Measurements from ENCODE around the gene TGFB3.
"Not testable (repeated sequence)": the region's sequence is repeated elsewhere in the genome, so short reads cannot be mapped to it uniquely, and the experiment has no call there.

The TGFB3 gene

GRCh38 chr14:76011930-76012329 is 30.1 kb upstream of the TGFB3 start:
- no peaks in the 10 kb centered on the region for H3K9me3 ChIP-seq (ENCODE audit: low read depth, low read length)
- H3K4me3 ChIP-seq = no peak overlapping the region
- H3K36me3 ChIP-seq (ENCODE audit: insufficient read depth, low read length) = peaks cover 21% of the 10 kb centered on the region; the same call in 1 of the 2 replicates
- DNase-seq (ENCODE audit: low read depth, low spot score) = no peak
- H3K27ac ChIP-seq = no peak overlapping the region
- no peak overlapping the region for H3K9ac ChIP-seq (ENCODE audit: insufficient read length)
- TF ChIP-seq FOXP2 (optimal IDR thresholded peaks at IDR 0.05; ENCODE audit: control extremely low read depth, extremely low read length, insufficient read depth) = no peak
- no peak for TF ChIP-seq EZH2 (IDR thresholded peaks at IDR 0.05)
- no peak for TF ChIP-seq POLR2AphosphoS5 (IDR thresholded peaks at IDR 0.05; ENCODE audit: borderline replicate concordance, low read depth, low read length)

- not testable (repeated sequence) for H3K9me3 ChIP-seq (ENCODE audit: low read depth, low read length); DNase-seq (ENCODE audit: low read depth, low spot score); H3K27ac ChIP-seq; H3K4me3 ChIP-seq; H3K9ac ChIP-seq (ENCODE audit: insufficient read length)
- peaks cover 35% of the 10 kb centered on the region for H3K36me3 ChIP-seq (ENCODE audit: insufficient read depth, low read length)
These were observed 27.8 kb upstream of the TGFB3 start for GRCh38 chr14:76009627-76010026.

GRCh38 chr14:76007852-76008251 is 26.1 kb upstream of the TGFB3 start:
- TF ChIP-seq POLR2AphosphoS5 (IDR thresholded peaks at IDR 0.05; ENCODE audit: borderline replicate concordance, low read depth, low read length) = no peak
- no peak for TF ChIP-seq FOXP2 (optimal IDR thresholded peaks at IDR 0.05; ENCODE audit: control extremely low read depth, extremely low read length, insufficient read depth)
- Histone ChIP-seq H3K27ac (no peak overlapping the region), H3K9me3 (ENCODE audit: low read depth, low read length) (peaks cover 8% of the 10 kb centered on the region), H3K9ac (ENCODE audit: insufficient read length) (no peak overlapping the region), H3K4me3 (no peak overlapping the region), H3K36me3 (ENCODE audit: insufficient read depth, low read length) (peaks cover 37% of the 10 kb centered on the region)
- no peak for DNase-seq (ENCODE audit: low read depth, low spot score)

- peaks cover 38% of the 10 kb centered on the region for H3K36me3 ChIP-seq (ENCODE audit: insufficient read depth, low read length)
- DNase-seq (ENCODE audit: low read depth, low spot score) = no peak
- TF ChIP-seq EZH2 (IDR thresholded peaks at IDR 0.05) (no peak), FOXP2 (optimal IDR thresholded peaks at IDR 0.05; ENCODE audit: control extremely low read depth, extremely low read length, insufficient read depth) (no peak), POLR2AphosphoS5 (IDR thresholded peaks at IDR 0.05; ENCODE audit: borderline replicate concordance, low read depth, low read length) (no peak)
These were observed 25.6 kb upstream of the TGFB3 start for GRCh38 chr14:76007379-76007778.

GRCh38 chr14:76006253-76006652 is 24.5 kb upstream of the TGFB3 start:
- Histone ChIP-seq H3K4me3 (no peak overlapping the region), H3K36me3 (ENCODE audit: insufficient read depth, low read length) (peaks cover 44% of the 10 kb centered on the region), H3K9me3 (ENCODE audit: low read depth, low read length) (peaks cover 8% of the 10 kb centered on the region), H3K27ac (no peak overlapping the region), H3K9ac (ENCODE audit: insufficient read length) (no peak overlapping the region)
- DNase-seq (ENCODE audit: low read depth, low spot score) = no peak
- TF ChIP-seq FOXP2 (optimal IDR thresholded peaks at IDR 0.05; ENCODE audit: control extremely low read depth, extremely low read length, insufficient read depth) (no peak), POLR2AphosphoS5 (IDR thresholded peaks at IDR 0.05; ENCODE audit: borderline replicate concordance, low read depth, low read length) (no peak), EZH2 (IDR thresholded peaks at IDR 0.05) (no peak)

More at GRCh38 chr14:76007379-76007778, 25.6 kb upstream of the TGFB3 start:
- peaks cover 8% of the 10 kb centered on the region for H3K9me3 ChIP-seq (ENCODE audit: low read depth, low read length)
- H3K9ac ChIP-seq (ENCODE audit: insufficient read length) = no peak overlapping the region
- no peak overlapping the region for H3K4me3 ChIP-seq
- H3K27ac ChIP-seq = no peak overlapping the region

- Histone ChIP-seq H3K9ac (ENCODE audit: insufficient read length) (no peak overlapping the region), H3K9me3 (ENCODE audit: low read depth, low read length) (peaks cover 8% of the 10 kb centered on the region), H3K4me3 (no peak overlapping the region), H3K27ac (no peak overlapping the region), H3K36me3 (ENCODE audit: insufficient read depth, low read length) (peaks cover 66% of the 10 kb centered on the region)
- no peak for DNase-seq (ENCODE audit: low read depth, low spot score)
- no peak for TF ChIP-seq EZH2 (IDR thresholded peaks at IDR 0.05)
- no peak for TF ChIP-seq FOXP2 (optimal IDR thresholded peaks at IDR 0.05; ENCODE audit: control extremely low read depth, extremely low read length, insufficient read depth)
- TF ChIP-seq POLR2AphosphoS5 (IDR thresholded peaks at IDR 0.05; ENCODE audit: borderline replicate concordance, low read depth, low read length) = no peak
These were observed 20.6 kb upstream of the TGFB3 start for GRCh38 chr14:76002383-76002782.

- TF ChIP-seq EZH2 (IDR thresholded peaks at IDR 0.05) = no peak
- TF ChIP-seq FOXP2 (optimal IDR thresholded peaks at IDR 0.05; ENCODE audit: control extremely low read depth, extremely low read length, insufficient read depth) = no peak
- no peak for TF ChIP-seq POLR2AphosphoS5 (IDR thresholded peaks at IDR 0.05; ENCODE audit: borderline replicate concordance, low read depth, low read length)
- no peak for DNase-seq (ENCODE audit: low read depth, low spot score)
- H3K9ac ChIP-seq (ENCODE audit: insufficient read length) = no peak overlapping the region
- no peaks in the 10 kb centered on the region for H3K9me3 ChIP-seq (ENCODE audit: low read depth, low read length)
- H3K27ac ChIP-seq = no peak overlapping the region
- H3K4me3 ChIP-seq = no peak overlapping the region
- peaks cover 61% of the 10 kb centered on the region for H3K36me3 ChIP-seq (ENCODE audit: insufficient read depth, low read length)
These were observed 17.9 kb upstream of the TGFB3 start for GRCh38 chr14:75999511-76000190.

GRCh38 chr14:75996488-75996887 is 14.7 kb upstream of the TGFB3 start:
- TF ChIP-seq FOXP2 (optimal IDR thresholded peaks at IDR 0.05; ENCODE audit: control extremely low read depth, extremely low read length, insufficient read depth) = no peak
- no peak for TF ChIP-seq EZH2 (IDR thresholded peaks at IDR 0.05)
- TF ChIP-seq POLR2AphosphoS5 (IDR thresholded peaks at IDR 0.05; ENCODE audit: borderline replicate concordance, low read depth, low read length) = no peak
- Histone ChIP-seq H3K9ac (ENCODE audit: insufficient read length) (no peak overlapping the region), H3K27ac (no peak overlapping the region), H3K9me3 (ENCODE audit: low read depth, low read length) (no peaks in the 10 kb centered on the region), H3K36me3 (ENCODE audit: insufficient read depth, low read length) (peaks cover 39% of the 10 kb centered on the region; the same call in 1 of the 2 replicates), H3K4me3 (no peak overlapping the region)
- no peak for DNase-seq (ENCODE audit: low read depth, low spot score)
